CMK (cell line): ENCODE measurements around the gene DCT.

ENCODE experiments used
- DNase-seq: peaks from one replicate; pipeline ENCODE4 v3.0.0-alpha.2; 2010; ENCODE audit warnings: low read depth

DCT gene

GRCh38 chr13:94454334-94454733 is 25.1 kb downstream of the DCT start:
- DNase-seq = no peak

GRCh38 chr13:94444826-94445225 is 34.7 kb downstream of the DCT start:
- DNase-seq = no peak

DNA sequence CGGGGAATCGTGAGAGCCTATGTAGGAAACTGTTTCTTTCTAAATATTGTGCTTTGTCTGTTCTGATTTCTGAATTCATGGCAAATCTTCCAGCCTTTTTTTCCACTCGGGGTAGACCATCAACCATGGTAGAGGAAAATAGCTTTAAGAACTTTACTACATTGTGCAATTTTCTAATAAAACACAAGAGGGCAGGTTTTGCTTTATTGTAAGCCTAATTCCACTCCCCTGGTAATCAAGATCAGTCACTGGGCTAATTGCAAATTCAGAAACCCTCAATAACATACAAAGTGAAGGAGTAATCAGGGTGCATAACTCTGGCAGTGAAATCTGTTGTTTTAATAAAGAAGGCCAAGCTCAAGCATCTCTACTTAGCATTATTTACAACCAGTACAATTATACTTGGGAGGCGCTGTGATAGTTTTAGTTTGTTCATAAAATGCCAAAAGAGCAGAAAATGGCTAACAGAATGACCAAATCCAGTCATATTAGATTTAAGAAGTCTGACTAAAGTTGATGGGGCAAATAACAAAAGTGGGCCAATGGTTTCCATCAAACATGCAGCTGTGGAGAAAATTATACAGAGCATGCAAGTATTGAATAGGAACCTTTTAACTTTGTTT is 43.8 kb downstream of the DCT start:
- DNase-seq = peak; percentile 29

DNA sequence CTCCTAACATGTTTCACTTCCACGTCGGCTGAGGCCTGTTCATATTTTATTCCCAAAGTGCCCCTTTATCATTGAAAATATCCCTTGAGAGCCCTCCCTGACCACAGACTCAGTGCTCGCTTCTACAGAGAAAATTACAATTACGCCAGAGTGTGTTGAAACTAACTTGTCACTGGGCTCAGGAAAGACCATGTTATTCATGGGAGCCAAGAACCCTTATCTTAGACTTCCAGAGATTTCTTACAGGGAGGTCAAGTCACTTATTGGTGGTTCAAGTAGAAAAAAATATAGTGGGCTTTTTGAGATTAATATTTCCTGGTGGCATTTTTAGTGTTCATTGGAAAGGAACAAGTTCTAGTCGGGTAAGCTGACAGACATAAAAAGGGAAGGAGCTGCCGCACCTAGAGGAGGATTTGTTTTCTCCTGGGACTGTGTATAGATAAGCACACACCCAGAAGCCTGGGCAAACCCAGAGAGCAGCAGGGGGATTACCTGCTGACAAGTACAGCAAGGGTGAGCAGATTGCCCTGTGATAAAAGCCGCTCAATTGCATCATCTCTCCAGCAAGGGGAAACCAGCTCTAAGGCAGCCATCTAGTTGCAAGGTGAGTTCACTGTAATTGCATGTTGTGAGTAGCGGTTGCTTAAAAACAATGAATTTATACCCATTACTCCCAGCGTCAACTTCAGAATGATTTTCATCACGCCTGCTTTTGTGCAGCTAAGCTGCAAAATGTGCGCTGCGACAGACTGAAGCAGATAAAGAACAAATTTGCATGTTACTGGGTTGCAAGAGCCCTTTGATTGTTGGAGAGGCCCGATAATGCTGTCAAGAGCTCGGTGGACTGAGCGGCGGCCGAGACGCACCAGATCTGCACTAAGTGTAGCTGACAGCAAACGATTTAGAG is 46.2 kb downstream of the DCT start:
- DNase-seq = no peak

DNA sequence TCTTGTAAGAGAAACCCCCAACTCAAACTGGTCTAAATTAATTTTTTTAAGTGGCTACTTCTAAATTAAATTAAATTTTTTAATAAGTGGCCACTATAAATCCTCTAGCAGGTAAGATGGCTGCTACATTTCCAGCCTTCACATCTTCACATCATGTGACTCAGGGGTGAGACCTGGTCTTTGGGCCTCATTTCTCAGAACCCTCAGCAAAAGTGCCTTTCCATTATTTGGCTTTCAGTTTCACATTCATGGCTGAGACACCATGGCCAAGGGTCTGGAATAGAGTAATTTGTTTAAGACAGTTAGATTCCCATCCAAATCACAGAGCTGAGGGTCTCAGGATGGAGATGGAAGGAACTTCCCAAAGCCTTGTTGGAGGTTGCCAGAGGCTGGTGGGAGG is 47.5 kb downstream of the DCT start:
- no peak for DNase-seq

DNA sequence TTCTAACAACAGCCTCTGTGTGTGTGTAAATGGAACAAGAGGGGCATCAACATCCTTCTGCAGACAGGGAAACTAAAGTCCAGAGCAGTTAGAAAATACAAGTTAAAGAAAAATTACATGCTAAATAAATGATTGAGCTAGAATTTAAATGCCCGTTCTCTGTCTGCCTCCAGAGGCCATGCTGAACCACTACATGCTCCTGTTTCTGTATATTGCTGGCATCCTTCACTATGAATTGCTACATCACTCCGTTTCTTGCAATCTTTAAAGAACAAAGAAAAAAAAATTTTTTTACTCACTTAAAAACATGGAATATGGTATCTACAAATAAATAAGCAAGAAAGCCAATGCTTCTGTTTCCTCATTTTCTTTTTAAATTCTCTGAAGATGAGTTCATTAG is 47.9 kb downstream of the DCT start:
- DNase-seq = no peak

- DNase-seq = no peak
Observed at GRCh38 chr13:94427313-94427953, 52.0 kb downstream of the DCT start.

DNA sequence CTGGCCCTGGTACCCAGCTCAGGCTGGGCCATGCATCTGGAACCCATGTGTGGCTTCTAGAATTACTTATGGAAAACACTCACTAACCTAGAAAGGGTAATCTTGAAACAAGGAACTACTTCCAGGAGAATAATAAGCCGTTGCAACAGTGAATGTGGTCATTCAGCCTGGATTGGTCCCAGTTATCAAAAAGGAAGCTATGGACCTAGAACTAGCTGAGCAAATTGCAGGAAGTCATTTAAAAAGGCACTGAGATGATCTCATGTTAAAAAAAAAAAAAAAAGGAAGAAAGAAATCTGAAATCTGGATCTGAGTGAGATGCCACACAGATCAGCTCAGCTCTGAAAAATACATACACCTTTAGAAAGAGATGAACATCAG is 59.6 kb downstream of the DCT start:
- DNase-seq = no peak

GRCh38 chr13:94419304-94419924 is 60.1 kb downstream of the DCT start:
- no peak for DNase-seq

DNA sequence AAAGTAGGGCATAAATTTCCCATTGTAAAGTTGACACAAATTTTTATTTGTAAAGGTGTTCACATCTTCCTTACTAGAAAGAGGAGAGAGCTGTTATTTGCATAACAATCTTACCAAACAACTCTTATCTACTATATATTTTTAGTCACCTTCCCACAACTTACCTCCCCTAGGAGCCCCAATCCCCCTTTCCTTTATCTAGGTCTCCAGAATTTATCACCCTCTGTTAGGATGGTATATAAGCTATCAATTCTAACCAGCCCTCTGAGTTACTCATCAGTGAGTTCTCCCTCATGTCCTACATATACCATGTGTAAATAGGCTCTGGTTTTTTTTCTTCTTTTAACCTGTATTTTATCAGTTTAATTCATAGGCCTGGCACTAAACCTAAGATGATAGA is 62.2 kb downstream of the DCT start:
- no peak for DNase-seq

GRCh38 chr13:94416454-94417080 is 62.9 kb downstream of the DCT start:
- DNase-seq = no peak

- DNase-seq = no peak
Observed at GRCh38 chr13:94415500-94416237, 63.8 kb downstream of the DCT start.

- DNase-seq = no peak
Observed at GRCh38 chr13:94414708-94415107, 64.8 kb downstream of the DCT start.

DNA sequence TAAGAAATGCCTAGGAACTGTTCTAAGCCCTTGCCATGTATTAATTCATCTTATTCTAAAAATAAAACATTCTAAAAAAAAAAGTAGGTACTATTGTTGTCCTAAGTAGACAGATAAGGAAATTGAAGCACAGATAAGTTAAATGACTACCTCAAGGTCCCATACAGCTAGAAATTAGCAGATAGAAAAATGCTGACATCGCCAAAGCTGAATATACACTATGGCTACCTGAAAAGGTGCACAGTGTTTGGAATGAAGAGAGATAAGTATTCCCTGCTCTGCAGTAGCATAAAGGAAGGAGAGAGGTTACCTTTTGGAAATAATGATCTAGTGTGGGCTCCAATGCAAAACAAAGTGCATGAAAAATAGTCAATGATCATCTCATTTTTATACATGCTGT is 65.3 kb downstream of the DCT start:
- DNase-seq = no peak

- DNase-seq = no peak
Observed at GRCh38 chr13:94413598-94413944, 65.9 kb downstream of the DCT start.

GRCh38 chr13:94412870-94413597 is 66.4 kb downstream of the DCT start:
- no peak for DNase-seq

GRCh38 chr13:94411747-94412146 is 67.7 kb downstream of the DCT start:
- DNase-seq = no peak

- no peak for DNase-seq
Observed at GRCh38 chr13:94408314-94409036, 71.0 kb downstream of the DCT start.

DNA sequence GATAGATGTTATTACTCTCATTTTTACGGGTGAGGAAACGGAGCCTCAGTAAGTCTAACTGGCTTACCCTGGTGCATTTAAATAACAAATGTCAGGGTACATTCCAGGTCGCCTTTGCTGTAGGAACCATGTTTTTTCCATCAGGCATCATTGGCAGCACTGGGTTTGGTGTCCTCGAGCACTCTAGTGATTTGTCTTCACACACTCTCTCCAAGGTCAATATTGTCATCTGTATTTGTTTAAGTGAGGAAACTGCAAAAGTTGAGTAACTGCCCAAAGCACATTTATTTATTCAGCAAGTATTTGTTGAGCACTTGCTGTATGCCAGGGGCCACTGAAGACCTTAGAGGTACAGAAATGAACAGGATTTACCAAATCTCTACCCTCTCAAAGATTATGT is 78.6 kb downstream of the DCT start:
- no peak for DNase-seq

DNA sequence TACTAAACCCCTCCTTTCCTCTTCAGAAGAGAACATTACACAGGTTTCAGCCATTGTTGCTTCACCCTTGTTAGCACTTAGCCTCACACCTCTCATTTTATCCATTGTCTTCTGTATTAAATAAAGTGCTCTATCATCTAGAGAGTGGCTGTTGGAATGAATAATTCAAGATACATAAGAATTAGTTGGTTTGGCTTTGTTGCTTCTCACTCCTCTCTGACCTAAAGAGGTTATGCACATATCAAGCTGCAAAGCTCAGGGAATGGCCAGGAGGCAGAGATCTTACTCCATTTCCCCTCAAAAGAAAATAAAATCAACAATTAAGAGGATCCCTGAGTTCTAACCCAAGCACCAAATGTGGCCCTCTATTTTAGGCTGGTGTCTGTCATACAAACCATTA is 79.7 kb downstream of the DCT start:
- DNase-seq = no peak
